ENCODE measurements around the gene AZGP1. TPM values are rescaled to one million over a fixed set of nuclear protein-coding genes. Genes with fewer than 3 reads are reported as not detected.

AZGP1 gene
- total RNA-seq, 4 donors from 2014 or later: 68.7 to 182 (median 111) TPM

DNA sequence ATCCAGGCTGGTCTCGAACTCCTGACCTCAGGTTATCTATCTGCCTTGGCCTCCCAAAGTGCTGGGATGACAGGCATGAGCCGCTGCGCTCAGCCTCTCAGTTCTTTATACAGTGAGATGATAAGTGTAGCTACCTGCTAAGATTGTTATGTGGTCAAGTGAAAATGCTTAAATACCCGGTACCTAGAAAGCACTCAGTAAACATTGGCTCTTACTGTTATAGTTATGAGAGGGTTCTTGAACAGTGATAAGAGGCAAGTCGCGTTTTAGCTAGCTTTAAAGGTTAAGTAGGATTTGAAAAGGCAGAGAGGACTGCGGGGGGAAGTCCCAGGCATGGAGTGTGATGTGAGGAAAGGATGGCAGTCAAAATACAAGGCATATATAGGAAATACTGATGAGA is 44.1 kb upstream of the AZGP1 start:
- 79 to 80% methylated on average over 7 of the region's 7 CpGs for WGBS, 2 donors
- TF ChIP-seq, protein P1, sequence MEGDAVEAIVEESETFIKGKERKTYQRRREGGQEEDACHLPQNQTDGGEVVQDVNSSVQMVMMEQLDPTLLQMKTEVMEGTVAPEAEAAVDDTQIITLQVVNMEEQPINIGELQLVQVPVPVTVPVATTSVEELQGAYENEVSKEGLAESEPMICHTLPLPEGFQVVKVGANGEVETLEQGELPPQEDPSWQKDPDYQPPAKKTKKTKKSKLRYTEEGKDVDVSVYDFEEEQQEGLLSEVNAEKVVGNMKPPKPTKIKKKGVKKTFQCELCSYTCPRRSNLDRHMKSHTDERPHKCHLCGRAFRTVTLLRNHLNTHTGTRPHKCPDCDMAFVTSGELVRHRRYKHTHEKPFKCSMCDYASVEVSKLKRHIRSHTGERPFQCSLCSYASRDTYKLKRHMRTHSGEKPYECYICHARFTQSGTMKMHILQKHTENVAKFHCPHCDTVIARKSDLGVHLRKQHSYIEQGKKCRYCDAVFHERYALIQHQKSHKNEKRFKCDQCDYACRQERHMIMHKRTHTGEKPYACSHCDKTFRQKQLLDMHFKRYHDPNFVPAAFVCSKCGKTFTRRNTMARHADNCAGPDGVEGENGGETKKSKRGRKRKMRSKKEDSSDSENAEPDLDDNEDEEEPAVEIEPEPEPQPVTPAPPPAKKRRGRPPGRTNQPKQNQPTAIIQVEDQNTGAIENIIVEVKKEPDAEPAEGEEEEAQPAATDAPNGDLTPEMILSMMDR (IDR thresholded peaks at IDR 0.05): no peak
- TF ChIP-seq POLR2A (IDR thresholded peaks at IDR 0.05): no peak
- no peak for TF ChIP-seq EP300 (IDR thresholded peaks at IDR 0.05)
- H3K4me1 ChIP-seq: peaks cover 0 to 61% (median 14%) of the 10 kb centered on the region in 4 donors
- H3K9me3 ChIP-seq: no peaks in the 10 kb centered on the region
- no peak overlapping the region for H3K4me3 ChIP-seq
- no peak overlapping the region for H3K27ac ChIP-seq
- peaks cover 0 to 30% (median 12%) of the 10 kb centered on the region in 3 donors for H3K36me3 ChIP-seq
- H3K27me3 ChIP-seq: no peaks in the 10 kb centered on the region
- DNase-seq (ENCODE audit: low spot score in 2 of 2): no peak

DNA sequence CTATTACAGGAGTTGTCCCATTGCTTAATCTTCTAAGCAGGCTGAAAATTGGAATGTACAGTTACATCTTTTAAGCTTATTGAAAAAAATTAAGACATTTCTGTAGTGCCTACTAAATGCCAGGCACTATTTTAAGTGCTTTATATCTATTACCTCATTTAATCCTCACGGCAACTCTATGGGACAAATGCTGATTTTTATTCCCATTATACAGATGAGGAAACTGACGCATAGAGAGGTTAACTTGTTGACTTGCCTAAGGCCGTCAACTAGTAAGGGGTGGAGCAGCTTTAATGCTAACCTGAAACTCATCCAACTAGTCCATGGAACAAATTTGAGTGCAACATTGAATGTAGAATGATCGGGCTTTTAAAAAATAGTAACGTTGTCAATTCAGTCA is 42.0 kb upstream of the AZGP1 start:
- Histone ChIP-seq H3K9me3 (no peaks in the 10 kb centered on the region), H3K4me1 (peaks cover 0 to 63% (median 14%) of the 10 kb centered on the region in 4 donors), H3K4me3 (no peak overlapping the region), H3K27ac (peak overlapping the region in 1 of 4 donors; percentile 99), H3K27me3 (no peaks in the 10 kb centered on the region), H3K36me3 (peaks cover 0 to 11% (median 0%) of the 10 kb centered on the region in 3 donors)
- TF ChIP-seq EP300 (IDR thresholded peaks at IDR 0.05) (no peak), POLR2A (IDR thresholded peaks at IDR 0.05) (no peak)
- TF ChIP-seq, protein P1 (IDR thresholded peaks at IDR 0.05): no peak
- 91 to 94% methylated on average over 5 of the region's 5 CpGs for WGBS, 2 donors
- no peak for DNase-seq (ENCODE audit: low spot score in 2 of 2)

DNA sequence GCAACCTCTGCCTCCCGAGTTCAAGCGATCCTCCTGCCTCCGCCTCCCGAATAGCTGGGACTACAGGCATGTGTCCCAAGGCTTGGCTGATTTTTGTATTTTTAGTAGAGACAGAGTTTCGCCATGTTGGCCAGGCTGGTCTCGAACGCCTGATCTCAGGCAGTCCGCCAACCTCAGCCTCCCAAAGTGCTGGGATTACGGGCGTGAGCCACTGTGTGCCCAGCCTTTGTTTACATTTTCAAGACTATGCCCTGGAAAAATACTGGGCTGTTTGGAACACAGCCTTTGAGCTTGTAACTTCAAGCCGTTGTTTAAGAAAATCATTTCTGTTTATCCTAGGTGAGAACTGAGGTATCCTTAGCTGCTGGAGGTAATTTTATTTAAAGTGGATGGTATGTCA is 41.5 kb upstream of the AZGP1 start:
- Histone ChIP-seq H3K27ac (peak overlapping the region in 3 of 4 donors; percentile 22 to 100 (median 99)), H3K9me3 (no peaks in the 10 kb centered on the region), H3K36me3 (peaks cover 0 to 7% (median 0%) of the 10 kb centered on the region in 3 donors), H3K27me3 (no peaks in the 10 kb centered on the region), H3K4me1 (peaks cover 0 to 65% (median 14%) of the 10 kb centered on the region in 4 donors), H3K4me3 (peak overlapping the region in 1 of 4 donors; percentile 89)
- TF ChIP-seq EP300 (IDR thresholded peaks at IDR 0.05) (no peak), POLR2A (IDR thresholded peaks at IDR 0.05) (no peak)
- no peak for DNase-seq (ENCODE audit: low spot score in 2 of 2)
- 43 to 52% methylated on average over 9 to 11 of the region's 11 CpGs for WGBS, 2 donors

DNA sequence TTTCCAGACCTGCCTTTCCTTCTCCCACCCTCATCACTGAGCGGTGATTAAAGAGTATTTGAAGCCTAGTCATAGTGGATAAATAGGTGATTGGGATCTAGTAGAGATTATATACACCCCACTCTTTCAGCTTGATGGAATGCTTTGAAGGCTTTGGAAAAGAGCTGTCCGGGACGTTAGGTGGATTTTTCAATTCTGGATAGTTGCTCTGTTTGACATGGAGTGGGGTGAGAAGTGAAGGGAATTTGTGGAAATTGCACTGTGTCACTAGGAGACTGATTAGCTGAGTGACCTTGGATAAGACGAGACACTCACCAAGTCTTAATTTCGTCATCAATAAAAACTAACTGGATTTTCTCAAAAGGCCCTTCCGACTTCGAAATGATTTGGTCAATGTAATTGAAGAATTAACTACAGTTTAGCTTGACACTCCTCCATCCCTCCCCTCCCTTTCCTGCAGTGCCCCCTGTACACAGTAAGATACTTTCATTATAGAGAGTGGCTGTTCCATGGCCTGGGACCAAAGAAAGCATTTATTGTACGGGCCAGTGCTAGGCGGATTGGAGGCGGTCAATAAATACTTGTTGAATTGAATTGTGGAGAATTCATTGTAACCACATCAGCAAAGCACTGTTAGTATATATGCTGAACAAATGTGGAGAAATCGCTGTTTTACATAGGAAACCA is 40.5 kb upstream of the AZGP1 start:
- 11 to 15% methylated on average over 11 of the region's 11 CpGs for whole genome bisulfite sequencing, 2 donors
- TF ChIP-seq, protein P1 (IDR thresholded peaks at IDR 0.05): no peak
- TF ChIP-seq EP300 (IDR thresholded peaks at IDR 0.05): no peak
- no peak for TF ChIP-seq POLR2A (IDR thresholded peaks at IDR 0.05)

DNA sequence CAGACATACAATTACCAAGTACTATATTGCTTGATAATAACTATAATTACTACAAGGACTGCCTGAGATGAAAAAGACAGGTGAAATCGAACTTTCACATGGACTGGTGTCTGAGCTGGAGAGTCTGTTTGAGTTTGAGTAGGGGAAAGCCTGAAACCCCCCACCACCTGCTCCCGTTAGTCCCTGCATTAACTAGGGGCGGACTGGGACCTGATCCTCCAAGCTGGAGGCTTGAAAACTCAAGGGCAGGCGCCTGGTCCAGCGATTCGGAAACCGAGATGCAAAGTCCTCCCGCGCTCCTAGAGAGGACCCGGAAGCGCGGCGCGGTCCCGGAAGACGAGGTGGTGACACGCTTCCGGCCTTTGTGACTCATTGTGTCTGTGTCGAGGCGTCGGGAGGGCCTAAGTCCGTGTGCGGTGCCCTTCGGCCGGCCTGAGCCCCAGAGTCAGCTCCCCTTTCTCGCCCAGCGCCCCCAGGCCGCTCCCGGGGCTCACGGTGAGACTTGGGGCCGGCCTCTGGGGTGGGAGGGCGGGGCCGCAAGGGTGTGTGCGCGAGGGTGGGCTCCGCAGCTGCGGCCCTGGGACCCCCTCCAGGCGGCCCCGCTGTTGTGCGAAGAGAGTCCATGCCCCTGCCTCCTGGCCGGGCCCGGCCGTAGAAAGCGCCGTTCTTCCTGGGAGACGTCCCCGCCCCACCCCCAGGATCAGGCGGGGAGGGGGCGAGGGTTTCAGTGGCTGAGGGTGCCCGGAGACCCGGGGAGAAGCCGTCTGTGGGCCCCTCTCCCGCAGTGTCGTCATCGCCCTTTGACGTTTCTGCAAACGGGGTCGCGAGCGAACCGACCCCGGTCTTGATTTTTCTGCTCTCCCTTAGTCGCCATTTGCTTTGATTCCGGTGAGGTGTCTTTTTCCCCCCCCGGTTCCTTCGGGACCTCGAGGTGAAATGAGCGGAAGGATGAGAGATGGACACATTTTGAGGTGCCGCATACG is 39.7 kb upstream of the AZGP1 start, which contains the start of gene ZKSCAN1:
Gene ZKSCAN1 (plus strand): TSS at position 365 of the 983 bp plus-strand sequence. CDS start 7,911 bp downstream, outside the sequence.
- no peaks in the 10 kb centered on the region for H3K27me3 ChIP-seq
- WGBS, 2 donors: 2 to 3% methylated on average over 37 to 67 of the region's 70 CpGs
- no peaks in the 10 kb centered on the region for H3K36me3 ChIP-seq
- no peaks in the 10 kb centered on the region for H3K9me3 ChIP-seq
- H3K4me1 ChIP-seq: peaks cover 0 to 61% (median 12%) of the 10 kb centered on the region in 4 donors
- peak; percentile 68 to 76 for DNase-seq (ENCODE audit: low spot score in 2 of 2)
- H3K27ac ChIP-seq: peak within 1 kb of the TSS; percentile 96 to 100 (median 98)
- H3K4me3 ChIP-seq: peak within 1 kb of the TSS; percentile 88 to 98 (median 92)
- TF ChIP-seq, protein P1 (IDR thresholded peaks at IDR 0.05): peak in 1 of 5 experiments; percentile 19
- TF ChIP-seq EP300 (IDR thresholded peaks at IDR 0.05) (peak; percentile 73 to 96), POLR2A (IDR thresholded peaks at IDR 0.05) (peak; percentile 65 to 78)

More for the DNA sequence above, 40.5 kb upstream of the AZGP1 start:
- H3K9me3 ChIP-seq: no peaks in the 10 kb centered on the region
- peaks cover 0 to 68% (median 13%) of the 10 kb centered on the region in 4 donors for H3K4me1 ChIP-seq
- no peaks in the 10 kb centered on the region for H3K36me3 ChIP-seq
- no peak for DNase-seq (ENCODE audit: low spot score in 2 of 2)
- H3K27ac ChIP-seq: peak overlapping the region; percentile 96 to 100 (median 98)
- no peaks in the 10 kb centered on the region for H3K27me3 ChIP-seq
- peak overlapping the region; percentile 88 to 98 (median 92) for H3K4me3 ChIP-seq
